Measurements from ENCODE around the gene ZNF385A.

ZNF385A gene

DNA sequence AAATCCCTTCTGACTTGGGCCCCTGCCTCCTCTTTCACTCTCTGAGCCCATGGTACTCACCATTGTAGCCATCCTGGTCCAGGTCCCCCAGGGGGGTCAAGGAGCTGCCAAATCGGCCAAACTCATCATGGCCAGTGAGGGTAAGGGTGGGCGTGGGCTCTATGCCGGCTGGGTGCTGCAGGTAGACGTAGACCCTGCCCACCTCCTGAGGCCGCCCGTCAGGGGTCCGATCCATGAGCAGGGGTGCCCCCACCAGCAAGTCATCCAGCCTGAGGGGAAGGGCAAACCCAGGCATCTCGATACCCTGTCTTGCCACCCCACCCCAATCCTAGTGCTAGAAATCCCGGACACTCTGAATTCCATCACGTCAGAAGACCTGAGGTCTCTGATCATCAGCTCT, 20.6 kb upstream of the ZNF385A start:
- Mint-ChIP-seq H3K9me3 (no peaks in the 10 kb centered on the region), H3K36me3 (ENCODE audit: low read depth) (peaks cover 58% of the 10 kb centered on the region), H3K4me1 (no peaks in the 10 kb centered on the region), H3K4me3 (no peak overlapping the region), H3K27ac (no peak overlapping the region), H3K27me3 (ENCODE audit: low read depth) (no peaks in the 10 kb centered on the region)
- TF ChIP-seq, protein P1, sequence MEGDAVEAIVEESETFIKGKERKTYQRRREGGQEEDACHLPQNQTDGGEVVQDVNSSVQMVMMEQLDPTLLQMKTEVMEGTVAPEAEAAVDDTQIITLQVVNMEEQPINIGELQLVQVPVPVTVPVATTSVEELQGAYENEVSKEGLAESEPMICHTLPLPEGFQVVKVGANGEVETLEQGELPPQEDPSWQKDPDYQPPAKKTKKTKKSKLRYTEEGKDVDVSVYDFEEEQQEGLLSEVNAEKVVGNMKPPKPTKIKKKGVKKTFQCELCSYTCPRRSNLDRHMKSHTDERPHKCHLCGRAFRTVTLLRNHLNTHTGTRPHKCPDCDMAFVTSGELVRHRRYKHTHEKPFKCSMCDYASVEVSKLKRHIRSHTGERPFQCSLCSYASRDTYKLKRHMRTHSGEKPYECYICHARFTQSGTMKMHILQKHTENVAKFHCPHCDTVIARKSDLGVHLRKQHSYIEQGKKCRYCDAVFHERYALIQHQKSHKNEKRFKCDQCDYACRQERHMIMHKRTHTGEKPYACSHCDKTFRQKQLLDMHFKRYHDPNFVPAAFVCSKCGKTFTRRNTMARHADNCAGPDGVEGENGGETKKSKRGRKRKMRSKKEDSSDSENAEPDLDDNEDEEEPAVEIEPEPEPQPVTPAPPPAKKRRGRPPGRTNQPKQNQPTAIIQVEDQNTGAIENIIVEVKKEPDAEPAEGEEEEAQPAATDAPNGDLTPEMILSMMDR (IDR thresholded peaks at IDR 0.05; ENCODE audit: unreplicated experiment in 3 of 3): no peak

DNA sequence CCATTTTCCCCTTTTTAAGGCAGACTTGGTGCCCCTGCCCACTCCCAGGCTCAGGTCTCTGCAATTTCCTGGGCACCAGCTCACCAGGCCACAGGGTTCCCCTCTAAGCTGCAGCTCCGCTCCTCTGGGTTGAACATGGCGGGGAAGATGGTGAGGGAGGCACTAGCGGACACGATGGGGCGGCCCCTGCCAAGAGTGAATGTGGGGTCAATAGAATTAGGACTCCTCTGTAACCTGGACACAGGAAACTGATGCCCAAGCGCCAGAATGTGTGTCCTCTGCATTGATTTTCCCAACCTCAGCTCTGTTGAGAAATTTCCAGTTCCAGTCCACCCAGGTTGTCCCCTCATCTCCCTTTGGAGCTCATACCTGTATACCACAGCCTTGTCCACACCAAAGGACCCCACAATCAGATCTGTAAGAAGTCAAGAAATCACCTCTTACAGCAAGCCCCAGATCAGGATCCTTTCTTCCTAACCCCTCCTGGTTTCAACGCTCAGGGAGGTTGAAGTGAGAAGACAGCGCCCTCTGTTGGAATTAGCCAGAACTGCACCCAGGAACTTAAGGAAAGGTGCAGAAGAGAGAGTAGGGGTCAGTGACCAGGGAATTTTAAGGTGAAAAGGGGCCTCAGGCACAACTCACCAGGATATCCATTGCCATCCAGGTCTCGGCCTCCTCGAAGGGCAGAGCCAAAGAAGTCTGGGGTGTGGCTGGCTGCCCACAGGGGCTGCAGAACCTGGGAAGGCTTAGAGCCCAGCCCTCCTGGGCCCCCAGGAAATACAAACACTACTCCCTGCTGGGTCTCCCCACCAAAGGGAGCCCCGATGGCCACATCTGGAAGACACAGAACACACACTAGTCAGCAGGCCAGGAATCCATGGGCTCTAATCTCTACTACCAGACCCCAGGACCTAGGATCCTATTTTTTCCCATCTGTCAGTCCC, 19.8 kb upstream of the ZNF385A start:
- H3K4me1 Mint-ChIP-seq: no peaks in the 10 kb centered on the region
- no peak overlapping the region for H3K4me3 Mint-ChIP-seq
- peaks cover 59% of the 10 kb centered on the region for H3K36me3 Mint-ChIP-seq (ENCODE audit: low read depth)
- H3K27ac Mint-ChIP-seq: no peak overlapping the region
- TF ChIP-seq, protein P1 (IDR thresholded peaks at IDR 0.05; ENCODE audit: unreplicated experiment in 3 of 3): peak; percentile 89 to 92 (median 91)
- H3K27me3 Mint-ChIP-seq (ENCODE audit: low read depth): no peaks in the 10 kb centered on the region
- H3K9me3 Mint-ChIP-seq: no peaks in the 10 kb centered on the region

DNA sequence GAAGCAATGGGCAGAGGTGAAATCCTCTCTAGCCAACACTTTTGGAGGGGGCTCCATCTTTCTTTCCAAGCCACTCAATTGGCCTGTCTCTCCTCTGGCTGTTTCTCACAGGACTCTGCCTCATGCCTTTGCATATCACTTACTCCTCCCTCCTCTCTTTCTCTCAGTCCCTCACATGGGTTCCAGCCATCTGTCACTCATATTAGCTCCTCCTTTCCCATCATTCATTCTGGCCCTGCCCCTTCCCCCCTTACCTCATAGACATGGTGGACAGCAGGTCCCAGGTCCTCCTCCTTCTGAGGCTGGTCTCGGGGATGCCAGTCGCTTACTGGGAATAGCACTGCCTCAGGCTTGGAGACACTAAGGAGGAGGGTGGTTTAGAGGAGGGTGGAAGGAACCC, 16.6 kb upstream of the ZNF385A start:
- Mint-ChIP-seq H3K9me3 (no peaks in the 10 kb centered on the region), H3K27me3 (ENCODE audit: low read depth) (no peaks in the 10 kb centered on the region), H3K36me3 (ENCODE audit: low read depth) (peaks cover 60% of the 10 kb centered on the region), H3K27ac (no peak overlapping the region), H3K4me1 (no peaks in the 10 kb centered on the region), H3K4me3 (no peak overlapping the region)
- TF ChIP-seq, protein P1 (IDR thresholded peaks at IDR 0.05; ENCODE audit: unreplicated experiment in 3 of 3): no peak

DNA sequence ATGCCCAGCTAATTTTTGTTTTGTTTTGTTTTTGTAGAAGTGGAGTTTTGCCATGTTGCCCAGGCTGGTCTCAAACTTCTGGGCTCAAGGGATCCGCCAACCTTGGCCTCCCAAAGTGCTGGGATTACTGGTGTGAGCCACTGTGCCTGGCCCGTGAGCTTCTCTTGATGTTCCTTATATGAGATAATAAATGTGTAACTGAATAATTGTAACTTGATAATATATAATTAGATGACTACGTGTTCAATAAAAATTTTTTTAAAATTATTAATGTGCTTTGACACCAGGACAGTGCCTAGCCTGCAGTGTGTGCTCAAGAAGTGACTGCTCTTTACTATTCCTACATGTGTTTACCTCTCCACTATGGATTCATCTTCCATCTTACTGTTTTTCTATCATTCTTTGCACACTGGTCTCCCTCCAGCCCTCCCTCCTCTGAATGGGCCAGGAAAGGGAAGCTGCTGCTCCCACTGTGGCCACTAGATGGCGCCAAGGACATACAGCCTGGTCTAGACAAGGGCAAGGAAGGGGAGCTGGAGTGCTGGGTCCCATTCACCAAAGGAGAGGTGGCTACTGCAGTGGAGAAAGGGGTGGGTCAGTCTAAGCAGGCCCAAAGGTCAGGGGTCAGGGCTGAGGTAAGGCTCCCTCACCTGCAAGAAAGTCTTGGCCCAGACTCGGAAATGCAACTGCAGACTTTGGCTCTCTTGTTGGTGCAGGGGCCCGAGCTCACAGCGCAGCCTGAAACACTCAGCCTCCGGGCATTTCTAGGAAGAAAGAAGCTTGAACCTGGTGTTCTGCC, 14.7 kb upstream of the ZNF385A start:
- H3K4me3 Mint-ChIP-seq: no peak overlapping the region
- TF ChIP-seq, protein P1 (IDR thresholded peaks at IDR 0.05; ENCODE audit: unreplicated experiment in 3 of 3): peak; percentile 96 to 97 (median 96)
- H3K9me3 Mint-ChIP-seq: no peaks in the 10 kb centered on the region
- H3K27me3 Mint-ChIP-seq (ENCODE audit: low read depth): no peaks in the 10 kb centered on the region
- H3K4me1 Mint-ChIP-seq: peaks cover 3% of the 10 kb centered on the region
- peaks cover 63% of the 10 kb centered on the region for H3K36me3 Mint-ChIP-seq (ENCODE audit: low read depth)
- no peak overlapping the region for H3K27ac Mint-ChIP-seq

DNA sequence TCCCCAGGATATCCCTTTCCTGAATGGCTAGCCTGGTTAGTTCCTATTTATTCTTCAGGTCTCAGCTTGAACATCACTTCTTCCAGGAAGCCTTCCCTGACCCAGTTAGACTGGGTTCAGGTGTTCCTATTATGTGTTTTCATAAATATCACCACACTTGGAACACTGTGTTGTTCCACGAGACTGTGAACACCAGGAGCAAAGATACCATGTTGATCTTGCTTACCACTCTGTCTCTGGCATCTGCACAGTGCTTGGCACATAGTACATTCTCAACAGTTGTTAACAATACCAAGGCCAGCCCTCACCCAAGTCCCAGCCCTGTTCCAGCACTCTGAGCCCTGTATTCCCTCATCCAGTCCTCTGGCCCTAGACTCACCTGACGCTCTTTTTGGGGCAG, 13.7 kb upstream of the ZNF385A start:
- Mint-ChIP-seq H3K36me3 (ENCODE audit: low read depth) (peaks cover 59% of the 10 kb centered on the region), H3K9me3 (no peaks in the 10 kb centered on the region), H3K4me1 (peaks cover 13% of the 10 kb centered on the region), H3K27ac (no peak overlapping the region), H3K4me3 (no peak overlapping the region), H3K27me3 (ENCODE audit: low read depth) (no peaks in the 10 kb centered on the region)
- TF ChIP-seq, protein P1 (IDR thresholded peaks at IDR 0.05; ENCODE audit: unreplicated experiment in 3 of 3): no peak

Data from nephron (organoid).